ENCODE data around the gene LGALS9. TPM values are rescaled to one million over a fixed set of nuclear protein-coding genes. Genes with fewer than 3 reads are reported as not detected.

The LGALS9 gene
- polyA plus RNA-seq, 1 donor from 2014 or later = not detected

GRCh38 chr17:27600471-27600870, 30.5 kb upstream of the LGALS9 start:
- no peak overlapping the region for H2AFZ ChIP-seq (ENCODE audit: low read depth, low read length)
- no peak overlapping the region for H3K9ac ChIP-seq (ENCODE audit: low read length)
- no peaks in the 10 kb centered on the region for H3K27me3 ChIP-seq (ENCODE audit: insufficient read depth, low read depth, low read length)
- H3K36me3 ChIP-seq (ENCODE audit: insufficient read depth, low read length) = no peaks in the 10 kb centered on the region
- no peaks in the 10 kb centered on the region for H3K9me2 ChIP-seq (ENCODE audit: insufficient read depth, low read length)
- H3K27ac ChIP-seq (ENCODE audit: low read length) = no peak overlapping the region
- no peaks in the 10 kb centered on the region for H3F3A ChIP-seq (ENCODE audit: insufficient read depth, low read length, poor library complexity, severe bottlenecking)
- no peak for TF ChIP-seq EP300 (conservative IDR thresholded peaks at IDR 0.05; ENCODE audit: poor library complexity, severe bottlenecking)
- TF ChIP-seq TAF1 (IDR thresholded peaks at IDR 0.05; ENCODE audit: low read depth) = no peak
- no peak for TF ChIP-seq SMC3 (conservative IDR thresholded peaks at IDR 0.05; ENCODE audit: poor library complexity)
- TF ChIP-seq CTCF (IDR thresholded peaks at IDR 0.05; ENCODE audit: poor library complexity, severe bottlenecking) = no peak
- TF ChIP-seq POLR2AphosphoS5 (IDR thresholded peaks at IDR 0.05) = no peak
- no peak for TF ChIP-seq REST (IDR thresholded peaks at IDR 0.05; ENCODE audit: borderline replicate concordance)
- no peaks in the 10 kb centered on the region for H4K20me1 ChIP-seq (ENCODE audit: insufficient read depth)
- H3K79me2 ChIP-seq (replicated peaks; ENCODE audit: insufficient read depth, low read length) = no peaks in the 10 kb centered on the region
- H3K4me3 ChIP-seq (ENCODE audit: low read length) = no peak overlapping the region
- no peak overlapping the region for H3K4me2 ChIP-seq (ENCODE audit: low read length)
- no peaks in the 10 kb centered on the region for H3K9me3 ChIP-seq (ENCODE audit: low read length)

- no peak overlapping the region for H3K9ac ChIP-seq (ENCODE audit: low read length)
- no peaks in the 10 kb centered on the region for H3K79me2 ChIP-seq (replicated peaks; ENCODE audit: insufficient read depth, low read length)
- no peaks in the 10 kb centered on the region for H4K20me1 ChIP-seq (ENCODE audit: insufficient read depth)
- no peak overlapping the region for H3K27ac ChIP-seq (ENCODE audit: low read length)
- H3F3A ChIP-seq (ENCODE audit: insufficient read depth, low read length, poor library complexity, severe bottlenecking) = no peaks in the 10 kb centered on the region
- no peaks in the 10 kb centered on the region for H3K9me2 ChIP-seq (ENCODE audit: insufficient read depth, low read length)
- H3K9me3 ChIP-seq (ENCODE audit: low read length) = no peaks in the 10 kb centered on the region
- no peak overlapping the region for H3K4me3 ChIP-seq (ENCODE audit: low read length)
- H2AFZ ChIP-seq (ENCODE audit: low read depth, low read length) = no peak overlapping the region
- no peaks in the 10 kb centered on the region for H3K36me3 ChIP-seq (ENCODE audit: insufficient read depth, low read length)
- TF ChIP-seq EZH2 (IDR thresholded peaks at IDR 0.05; ENCODE audit: borderline replicate concordance, insufficient read depth, low read length, poor library complexity, severe bottlenecking) (no peak), RAD21 (conservative IDR thresholded peaks at IDR 0.05) (peak; percentile 94), SMC3 (conservative IDR thresholded peaks at IDR 0.05; ENCODE audit: poor library complexity) (peak; percentile 93), POLR2AphosphoS5 (IDR thresholded peaks at IDR 0.05) (no peak), CTCF (IDR thresholded peaks at IDR 0.05; ENCODE audit: poor library complexity, severe bottlenecking) (peak; percentile 96)
- H3K27me3 ChIP-seq (ENCODE audit: insufficient read depth, low read depth, low read length) = no peaks in the 10 kb centered on the region
- no peak overlapping the region for H3K4me2 ChIP-seq (ENCODE audit: low read length)
Measured at GRCh38 chr17:27601069-27601974, 29.7 kb upstream of the LGALS9 start.

All from neural cell (in vitro differentiated cells).